AG09319 (cell line): ENCODE data around the gene ERCC5.
A peak's percentile ranks its signal among the peaks of the same experiment; 100 is the strongest.

Experiments
- DNase-seq: peaks from one replicate; pipeline ENCODE4 v3.0.0-alpha.2; 2010; ENCODE audit warnings: low read depth; ENCODE audit errors: extremely low read depth
- TF ChIP-seq, protein P1 (sequence below): IDR thresholded peaks from 2 replicates; pipeline ENCODE4 v1.5.1; 2011; ENCODE audit warnings: low read depth, mild to moderate bottlenecking, inconsistent platforms, low read length, moderate library complexity

Gene ERCC5

DNA sequence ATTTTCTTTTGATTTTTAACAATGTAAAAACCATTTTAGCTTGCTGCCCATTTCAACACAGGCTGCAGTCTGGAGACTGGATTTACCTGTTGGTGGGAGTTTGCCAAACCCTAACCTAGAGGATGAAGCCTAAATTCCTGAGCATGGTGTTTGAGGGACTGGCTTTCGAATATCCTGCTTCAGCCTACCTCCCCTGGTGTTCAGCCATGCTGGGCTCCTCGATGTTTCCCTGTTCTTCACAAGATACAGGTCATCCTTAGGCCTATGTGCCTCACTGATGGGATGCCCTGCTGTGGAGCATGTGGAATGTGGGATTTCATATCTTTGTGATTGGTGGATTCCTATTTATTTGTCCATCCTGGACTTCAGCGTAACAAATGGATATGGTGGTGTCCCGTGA is 20.4 kb upstream of the ERCC5 start:
- DNase-seq, result no peak
- TF ChIP-seq, protein P1, sequence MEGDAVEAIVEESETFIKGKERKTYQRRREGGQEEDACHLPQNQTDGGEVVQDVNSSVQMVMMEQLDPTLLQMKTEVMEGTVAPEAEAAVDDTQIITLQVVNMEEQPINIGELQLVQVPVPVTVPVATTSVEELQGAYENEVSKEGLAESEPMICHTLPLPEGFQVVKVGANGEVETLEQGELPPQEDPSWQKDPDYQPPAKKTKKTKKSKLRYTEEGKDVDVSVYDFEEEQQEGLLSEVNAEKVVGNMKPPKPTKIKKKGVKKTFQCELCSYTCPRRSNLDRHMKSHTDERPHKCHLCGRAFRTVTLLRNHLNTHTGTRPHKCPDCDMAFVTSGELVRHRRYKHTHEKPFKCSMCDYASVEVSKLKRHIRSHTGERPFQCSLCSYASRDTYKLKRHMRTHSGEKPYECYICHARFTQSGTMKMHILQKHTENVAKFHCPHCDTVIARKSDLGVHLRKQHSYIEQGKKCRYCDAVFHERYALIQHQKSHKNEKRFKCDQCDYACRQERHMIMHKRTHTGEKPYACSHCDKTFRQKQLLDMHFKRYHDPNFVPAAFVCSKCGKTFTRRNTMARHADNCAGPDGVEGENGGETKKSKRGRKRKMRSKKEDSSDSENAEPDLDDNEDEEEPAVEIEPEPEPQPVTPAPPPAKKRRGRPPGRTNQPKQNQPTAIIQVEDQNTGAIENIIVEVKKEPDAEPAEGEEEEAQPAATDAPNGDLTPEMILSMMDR, result no peak

DNA sequence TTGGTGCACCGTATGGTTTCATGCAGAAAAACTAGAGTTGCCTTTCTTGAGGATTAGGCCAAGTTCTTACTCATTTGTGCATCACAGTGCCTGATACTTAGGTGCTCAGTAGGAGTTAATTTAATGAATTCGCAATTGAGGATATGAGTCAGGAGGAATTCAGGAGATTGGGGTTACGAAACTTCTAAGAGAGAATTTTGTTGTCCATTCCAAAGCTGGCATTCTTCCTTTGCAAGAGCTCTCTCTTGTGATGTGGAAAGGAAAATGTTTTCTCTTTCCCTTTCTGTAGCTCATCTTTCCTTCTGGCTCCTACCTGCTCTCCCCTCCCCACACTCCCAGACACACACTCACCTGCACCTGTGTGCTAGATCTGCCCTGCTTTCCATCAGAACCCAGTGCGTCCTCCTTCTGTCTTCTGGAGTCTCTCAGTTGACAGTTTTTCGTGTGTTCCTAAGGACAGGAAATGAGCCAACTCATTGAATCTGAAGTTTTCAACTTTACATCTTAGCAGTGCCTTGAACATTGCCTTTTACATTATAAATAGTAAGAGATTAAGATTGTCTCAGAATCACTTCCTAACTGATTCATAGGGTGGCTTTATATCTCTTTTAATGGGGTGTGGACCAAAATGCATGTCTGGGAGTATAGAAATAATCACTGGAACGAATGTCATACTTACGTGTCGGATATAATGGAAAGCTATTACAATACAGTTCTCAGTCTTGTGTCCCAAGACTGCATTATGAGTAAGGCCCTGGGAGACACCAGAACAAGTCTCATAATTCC is 19.7 kb upstream of the ERCC5 start:
- TF ChIP-seq, protein P1, result peak; percentile 14
- peak; percentile 69 for DNase-seq

DNA sequence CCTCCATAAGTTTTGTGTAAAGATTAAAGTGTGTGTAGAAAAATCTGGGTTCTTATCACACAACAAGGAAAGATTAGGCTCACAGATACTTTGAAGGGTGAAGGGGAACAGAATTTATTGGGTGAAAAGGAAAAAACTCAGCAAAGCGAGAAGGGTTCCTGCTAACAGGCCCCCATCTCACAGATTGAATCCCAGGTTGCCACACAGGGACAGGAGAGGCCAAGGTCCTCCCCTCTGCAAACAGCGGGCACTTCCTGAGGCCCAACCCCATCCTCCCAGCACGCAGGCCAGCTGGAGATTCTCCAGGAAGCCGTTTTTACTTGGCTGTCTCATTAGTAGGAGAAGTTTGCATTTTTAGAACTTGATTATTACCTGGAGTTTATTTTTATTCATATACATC is 15.2 kb upstream of the ERCC5 start:
- TF ChIP-seq, protein P1, result no peak
- no peak for DNase-seq

DNA sequence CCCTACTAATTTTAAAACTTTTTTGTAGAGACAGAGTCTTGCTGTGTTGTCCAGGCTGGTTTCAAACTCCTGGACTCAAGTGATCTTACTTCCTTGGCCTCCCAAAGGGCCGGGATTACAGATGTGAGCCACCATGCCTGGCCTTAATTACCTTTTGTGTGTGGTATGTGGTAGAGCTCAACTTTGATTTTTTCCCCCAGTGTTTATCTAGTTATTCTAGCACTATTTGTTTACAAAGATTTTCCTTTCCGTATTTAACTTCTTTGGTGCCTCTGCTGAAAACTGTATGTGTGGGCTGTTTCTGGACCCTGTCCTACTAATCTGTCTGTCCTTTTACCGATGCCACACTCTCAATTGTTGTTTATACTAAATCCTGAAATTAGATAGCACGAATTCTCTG is 9.4 kb upstream of the ERCC5 start:
- no peak for DNase-seq
- TF ChIP-seq, protein P1, result no peak

DNA sequence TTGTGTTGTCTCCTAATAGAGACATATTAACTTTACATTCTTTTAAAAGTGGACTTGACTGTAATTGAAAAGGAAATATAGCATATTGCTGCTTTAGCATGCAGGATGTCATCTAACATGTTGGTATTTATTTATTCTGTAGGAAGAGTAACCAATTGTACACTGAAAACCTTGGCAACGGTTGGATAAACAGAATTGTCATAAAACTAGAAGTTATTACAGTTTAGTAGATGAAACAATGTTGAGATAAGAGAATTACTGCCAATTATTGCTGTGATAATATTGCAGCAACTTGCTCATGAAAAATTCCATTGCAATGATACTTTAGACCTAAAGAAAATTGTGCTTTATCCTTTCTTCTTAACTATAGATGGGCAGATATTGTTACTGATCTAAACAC is 7.6 kb upstream of the ERCC5 start:
- no peak for DNase-seq
- TF ChIP-seq, protein P1, result no peak

DNA sequence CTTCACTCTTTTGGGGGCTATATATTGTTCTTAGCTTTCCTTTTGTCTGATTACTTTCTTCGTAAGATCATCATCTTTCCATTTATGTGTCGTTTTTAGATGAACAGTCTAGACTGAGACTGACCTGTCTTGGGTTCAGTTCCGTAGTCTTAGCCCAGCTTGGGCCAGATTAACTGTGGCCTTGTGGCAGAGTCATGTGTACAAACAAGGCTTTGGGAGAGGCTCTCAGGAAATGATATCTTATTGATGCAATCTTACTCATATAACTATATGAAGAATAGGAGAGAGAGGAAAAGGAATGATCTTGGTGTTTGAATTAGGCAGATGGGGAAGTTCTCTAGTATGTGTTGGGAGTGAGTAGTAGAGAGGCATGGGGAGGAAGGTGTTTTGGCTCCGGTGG is 6.8 kb upstream of the ERCC5 start:
- TF ChIP-seq, protein P1, result no peak
- DNase-seq, result no peak

DNA sequence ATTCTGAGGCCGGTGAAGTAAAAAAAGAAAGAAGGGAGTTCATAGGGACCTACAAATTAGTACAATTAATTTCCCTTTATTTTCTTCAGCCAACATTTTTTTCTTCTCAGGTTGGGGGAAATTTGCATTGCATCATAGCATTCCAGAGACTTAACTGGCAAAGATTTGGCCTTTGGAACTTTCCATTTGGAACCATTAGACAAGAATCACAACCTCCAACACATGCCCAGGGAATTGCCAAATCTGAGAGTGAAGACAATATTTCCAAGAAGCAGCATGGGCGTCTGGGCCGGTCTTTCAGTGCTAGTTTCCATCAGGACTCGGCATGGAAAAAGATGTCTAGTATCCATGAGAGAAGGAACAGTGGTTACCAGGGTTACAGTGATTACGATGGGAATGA is 6.4 kb upstream of the ERCC5 start:
- no peak for DNase-seq
- TF ChIP-seq, protein P1, result no peak
